Fibroblast of the aortic adventitia (primary cell): ENCODE data around the gene IL1RAPL2. TPM values are rescaled to one million over a fixed set of nuclear protein-coding genes. Genes with fewer than 3 reads are reported as not detected.
A peak's percentile ranks its signal among the peaks of the same experiment; 100 is the strongest.
"Not testable (repeated sequence)": the region's sequence is repeated elsewhere in the genome, so short reads cannot be mapped to it uniquely, and the experiment has no call there.

Source experiments
- DNase-seq: peaks from one replicate; pipeline ENCODE4 v3.0.0-alpha.2; 2010; ENCODE audit warnings: low read depth
- H3K4me3 ChIP-seq: 2 replicates; pipeline ENCODE4 v1.5.1; 2011; ENCODE audit warnings: low read depth, mild to moderate bottlenecking, control low read depth, low read length, moderate library complexity
- total RNA-seq: library from RNA; depleted of rRNA; stranded (reverse); fragments of >200 nt; gene quantifications from 2 replicates; pipeline ENCODE4 v1.2.3, GENCODE V29; 2012; ENCODE audit warnings: low replicate concordance
- TF ChIP-seq, protein P1 (sequence below): IDR thresholded peaks from 2 replicates; pipeline ENCODE4 v1.5.1; 2011; ENCODE audit warnings: mild to moderate bottlenecking, low read length, control low read depth, inconsistent platforms; ENCODE audit not compliant: insufficient read depth

Gene IL1RAPL2
- total RNA-seq, 1 donor: 0.27 TPM

DNA sequence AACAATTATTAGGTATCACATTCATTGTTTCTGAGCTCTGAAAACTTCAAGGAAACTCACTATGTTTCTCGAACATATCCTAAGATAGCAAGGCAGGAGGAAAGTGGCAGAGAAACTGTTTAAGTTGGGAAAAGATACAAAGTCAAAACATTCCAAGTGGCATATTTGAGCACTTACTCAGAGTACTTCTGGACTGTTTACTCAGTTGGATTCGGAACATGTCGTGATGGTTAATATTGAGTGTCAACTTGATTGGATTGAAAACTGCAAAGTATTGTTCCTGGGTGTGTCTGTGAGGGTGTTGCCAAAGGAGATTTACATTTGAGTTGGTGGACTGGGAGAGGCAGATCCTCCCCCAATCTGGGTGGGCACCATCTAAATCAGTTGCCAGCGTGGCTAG lies 298.3 kb downstream of the IL1RAPL2 start:
- no peak for DNase-seq
- TF ChIP-seq, protein P1, sequence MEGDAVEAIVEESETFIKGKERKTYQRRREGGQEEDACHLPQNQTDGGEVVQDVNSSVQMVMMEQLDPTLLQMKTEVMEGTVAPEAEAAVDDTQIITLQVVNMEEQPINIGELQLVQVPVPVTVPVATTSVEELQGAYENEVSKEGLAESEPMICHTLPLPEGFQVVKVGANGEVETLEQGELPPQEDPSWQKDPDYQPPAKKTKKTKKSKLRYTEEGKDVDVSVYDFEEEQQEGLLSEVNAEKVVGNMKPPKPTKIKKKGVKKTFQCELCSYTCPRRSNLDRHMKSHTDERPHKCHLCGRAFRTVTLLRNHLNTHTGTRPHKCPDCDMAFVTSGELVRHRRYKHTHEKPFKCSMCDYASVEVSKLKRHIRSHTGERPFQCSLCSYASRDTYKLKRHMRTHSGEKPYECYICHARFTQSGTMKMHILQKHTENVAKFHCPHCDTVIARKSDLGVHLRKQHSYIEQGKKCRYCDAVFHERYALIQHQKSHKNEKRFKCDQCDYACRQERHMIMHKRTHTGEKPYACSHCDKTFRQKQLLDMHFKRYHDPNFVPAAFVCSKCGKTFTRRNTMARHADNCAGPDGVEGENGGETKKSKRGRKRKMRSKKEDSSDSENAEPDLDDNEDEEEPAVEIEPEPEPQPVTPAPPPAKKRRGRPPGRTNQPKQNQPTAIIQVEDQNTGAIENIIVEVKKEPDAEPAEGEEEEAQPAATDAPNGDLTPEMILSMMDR: no peak
- H3K4me3 ChIP-seq: no peak overlapping the region

GRCh38 chrX:104877504-104877903 lies 311.5 kb downstream of the IL1RAPL2 start:
- TF ChIP-seq, protein P1: no peak
- H3K4me3 ChIP-seq: no peak overlapping the region
- DNase-seq: no peak

DNA sequence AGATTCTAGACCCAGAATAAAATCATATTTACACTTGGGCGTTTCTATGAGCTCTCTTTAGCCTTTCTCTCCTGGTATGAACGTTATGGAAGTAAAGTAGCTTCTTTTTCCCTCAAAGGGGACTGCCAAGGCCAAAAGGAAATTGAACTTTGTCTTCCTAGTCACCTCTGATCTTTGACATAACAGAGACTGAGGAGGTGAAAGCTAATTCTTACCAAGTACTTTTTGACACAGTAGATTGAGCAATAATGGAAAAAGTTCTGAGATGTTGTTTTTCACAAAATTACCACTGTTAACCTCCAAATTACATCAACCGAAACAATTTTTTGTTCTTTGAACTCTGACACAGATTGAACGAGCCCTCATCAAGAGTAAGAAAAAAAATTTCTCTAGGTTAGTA lies 336.1 kb downstream of the IL1RAPL2 start:
- DNase-seq: no peak
- TF ChIP-seq, protein P1: no peak
- H3K4me3 ChIP-seq: no peak overlapping the region

DNA sequence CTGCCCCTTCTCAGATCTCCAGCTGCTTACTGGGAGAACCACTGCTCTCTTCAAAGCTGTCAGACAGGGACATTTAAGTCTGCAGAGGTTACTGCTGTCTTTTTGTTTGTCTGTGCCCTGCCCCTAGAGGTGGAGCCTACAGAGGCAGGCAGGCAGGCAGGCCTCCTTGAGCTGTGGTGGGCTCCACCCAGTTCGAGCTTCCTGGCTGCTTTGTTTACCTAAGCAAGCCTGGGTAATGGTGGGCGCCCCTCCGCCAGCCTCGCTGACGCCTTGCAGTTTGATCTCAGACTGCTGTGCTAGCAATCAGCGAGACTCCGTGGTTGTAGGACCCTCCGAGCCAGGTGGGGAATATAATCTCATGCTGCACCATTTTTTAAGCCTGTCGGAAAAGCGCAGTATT lies 343.7 kb downstream of the IL1RAPL2 start:
- DNase-seq, H3K4me3 ChIP-seq: not testable (repeated sequence)

DNA sequence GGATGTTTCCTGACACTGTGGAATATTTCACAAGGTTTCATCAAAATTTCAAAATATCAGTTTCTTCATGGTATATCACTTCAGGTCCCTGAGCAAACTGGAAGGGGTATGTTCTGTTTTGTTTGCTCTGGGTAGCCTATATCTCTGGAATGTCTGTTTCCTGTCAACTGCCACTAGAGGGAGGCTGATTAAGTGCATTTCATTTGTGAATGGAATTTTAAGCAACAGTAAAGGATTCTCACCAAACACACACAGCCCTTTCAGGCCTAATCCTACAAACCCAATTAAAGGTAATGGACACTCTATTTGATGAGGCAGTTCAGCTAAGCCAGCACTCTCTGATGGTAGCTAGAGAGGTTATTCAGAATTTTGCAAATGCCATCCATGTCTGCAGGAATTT lies 347.3 kb downstream of the IL1RAPL2 start:
- H3K4me3 ChIP-seq: no peak overlapping the region
- DNase-seq: no peak
- TF ChIP-seq, protein P1: peak; percentile 42

- H3K4me3 ChIP-seq, DNase-seq: not testable (repeated sequence)
These were observed 348.7 kb downstream of the IL1RAPL2 start for GRCh38 chrX:104914686-104915085.

- no peak for DNase-seq
- H3K4me3 ChIP-seq: no peak overlapping the region
- TF ChIP-seq, protein P1: no peak
These were observed 352.1 kb downstream of the IL1RAPL2 start for GRCh38 chrX:104918122-104918521.

GRCh38 chrX:104921584-104922205 lies 355.7 kb downstream of the IL1RAPL2 start:
- TF ChIP-seq, protein P1: no peak
- H3K4me3 ChIP-seq: no peak overlapping the region
- no peak for DNase-seq
